Gastrocnemius medialis (tissue), 4 donors: ENCODE measurements around the gene AJUBA. TPM values are rescaled to one million over a fixed set of nuclear protein-coding genes. Genes with fewer than 3 reads are reported as not detected.
"Not testable (repeated sequence)": the region's sequence is repeated elsewhere in the genome, so short reads cannot be mapped to it uniquely, and the experiment has no call there.

Experiments
- ATAC-seq, 2 donors: fragments of 150-250 bp; one replicate each; pipeline ENCODE4 v1.9.1; 2016
- DNase-seq, 2 donors: peaks; one replicate each; pipeline ENCODE4 v3.0.0-alpha.2; 2019
- H3K27ac ChIP-seq, 4 donors: fragments of 200-600 bp; sonication (generic); 1 replicate in 1 of 4; 2 replicates in 3 of 4; pipeline ENCODE4 v1.5.1; 2016 to 2018; ENCODE audit warnings: mild to moderate bottlenecking in 2 of 4, moderate library complexity in 1 of 4
- H3K27me3 ChIP-seq, 3 donors: fragments of 200-600 bp; sonication (generic) in 2 of 3; 1 replicate in 1 of 3; 2 replicates in 2 of 3; pipeline versions ENCODE4 v1.5.1 to v1.6.0; 2016 to 2019; ENCODE audit warnings: mild to moderate bottlenecking in 1 of 3, moderate library complexity in 1 of 3
- H3K36me3 ChIP-seq, 2 donors: fragments of 200-600 bp; sonication (generic) in 1 of 2; one replicate each; pipeline ENCODE4 v1.5.1; 2017 to 2018
- H3K4me1 ChIP-seq, 2 donors: fragments of 200-600 bp; sonication (generic) in 1 of 2; one replicate each; pipeline ENCODE4 v1.5.1; 2016 to 2017; ENCODE audit warnings: mild to moderate bottlenecking in 2 of 2
- H3K4me3 ChIP-seq, 4 donors: fragments of 200-600 bp; sonication (generic) in 3 of 4; 1 replicate in 1 of 4; 2 replicates in 3 of 4; pipeline ENCODE4 v1.5.1; 2016 to 2019; ENCODE audit warnings: mild to moderate bottlenecking in 2 of 4
- H3K9me3 ChIP-seq, 3 donors: fragments of 200-600 bp; sonication (generic) in 2 of 3; 1 replicate in 1 of 3; 2 replicates in 2 of 3; pipeline ENCODE4 v1.5.1; 2016 to 2019
- CTCF ChIP-seq, 5 experiments: fragments of 450-650 bp in 3 of 5; fragments of 200-600 bp in 2 of 5; sonication (generic) in 2 of 5; IDR thresholded peaks in 4 of 5; conservative IDR thresholded peaks in 1 of 5; 1 replicate in 4 of 5; 2 replicates in 1 of 5; pipeline ENCODE4 v1.5.1; 2016 to 2019; ENCODE audit warnings: antibody characterized with exemption in 5 of 5, mild to moderate bottlenecking in 3 of 5, moderate library complexity in 3 of 5
- POLR2A ChIP-seq, 2 donors: fragments of 450-650 bp; IDR thresholded peaks; one replicate each; pipeline ENCODE4 v1.6.1; 2017; ENCODE audit warnings: antibody characterized with exemption in 2 of 2, mild to moderate bottlenecking in 2 of 2, moderate library complexity in 2 of 2
- in situ Hi-C, 4 donors: fragments of 200-750 bp; cut with MboI; loops; one replicate each; pipeline versions ENCODE4 v1.15.0 to v1.8.0; 2017; ENCODE audit warnings: low sequenced_read_pairs in 4 of 4
- intact Hi-C: fragments of 100-400 bp; cut with DNase I; formaldehyde crosslinking; loops from one replicate; pipeline ENCODE4 v1.15.1; 2023; ENCODE audit warnings: low total_unique reads
- total RNA-seq, 4 donors: library from RNA; depleted of rRNA; stranded (reverse); fragments of >200 nt; gene quantifications; one replicate each; pipeline versions ENCODE4 v1.1.0 to v1.2.3, GENCODE V29; 2016

The AJUBA gene
- total RNA-seq, 4 donors from 2014 or later: 0.46 to 5.0 (median 1.9) TPM

- H3K4me3 ChIP-seq: no peak overlapping the region
- no peaks in the 10 kb centered on the region for H3K4me1 ChIP-seq
- no peaks in the 10 kb centered on the region for H3K27me3 ChIP-seq
- TF ChIP-seq POLR2A (IDR thresholded peaks at IDR 0.05) (no peak), CTCF (IDR thresholded peaks at IDR 0.05 in 4 of 5, conservative IDR thresholded peaks at IDR 0.05 in 1 of 5) (no peak)
- no peak overlapping the region for H3K27ac ChIP-seq
- no peaks in the 10 kb centered on the region for H3K9me3 ChIP-seq
- ATAC-seq (no peak), DNase-seq (no peak)
- intact Hi-C loops: no loop called here
- in situ Hi-C loops: no loop called here
- no peaks in the 10 kb centered on the region for H3K36me3 ChIP-seq
Measured at GRCh38 chr14:22971152-22971551, 11.2 kb downstream of the AJUBA start.

- Histone ChIP-seq H3K27me3 (no peaks in the 10 kb centered on the region), H3K4me3 (no peak overlapping the region), H3K27ac (no peak overlapping the region), H3K4me1 (no peaks in the 10 kb centered on the region), H3K9me3 (no peaks in the 10 kb centered on the region), H3K36me3 (no peaks in the 10 kb centered on the region)
- intact Hi-C loops (no loop called here), in situ Hi-C loops (no loop called here)
- TF ChIP-seq POLR2A (IDR thresholded peaks at IDR 0.05) (no peak), CTCF (IDR thresholded peaks at IDR 0.05 in 4 of 5, conservative IDR thresholded peaks at IDR 0.05 in 1 of 5) (no peak)
- DNase-seq (no peak), ATAC-seq (no peak)
Measured at GRCh38 chr14:22966783-22967269, 15.5 kb downstream of the AJUBA start.

GRCh38 chr14:22965916-22966782, 16.2 kb downstream of the AJUBA start:
- H3K27ac ChIP-seq, DNase-seq, H3K9me3 ChIP-seq, ATAC-seq, H3K4me3 ChIP-seq, H3K27me3 ChIP-seq, H3K36me3 ChIP-seq, in situ Hi-C loops, intact Hi-C loops, H3K4me1 ChIP-seq: not testable (repeated sequence)

- TF ChIP-seq CTCF (IDR thresholded peaks at IDR 0.05 in 4 of 5, conservative IDR thresholded peaks at IDR 0.05 in 1 of 5): no peak
- no peak for TF ChIP-seq POLR2A (IDR thresholded peaks at IDR 0.05)
- in situ Hi-C loops: no loop called here
- Histone ChIP-seq H3K27ac (no peak overlapping the region), H3K4me1 (peaks cover 0 to 3% of the 10 kb centered on the region in 2 donors), H3K9me3 (no peaks in the 10 kb centered on the region), H3K36me3 (no peaks in the 10 kb centered on the region), H3K27me3 (no peaks in the 10 kb centered on the region), H3K4me3 (no peak overlapping the region)
- DNase-seq: no peak
- intact Hi-C loops: no loop called here
- ATAC-seq: no peak
Measured at GRCh38 chr14:22962061-22962676, 20.2 kb downstream of the AJUBA start.
